Activated T-helper 17 cell treated with anti-CD3 and anti-CD28 coated beads, Interleukin-2, amount 50 U/mL, for 72 hours (primary cell): ENCODE data around the gene CALN1. TPM values are rescaled to one million over a fixed set of nuclear protein-coding genes. Genes with fewer than 3 reads are reported as not detected.
"Not testable (repeated sequence)": the region's sequence is repeated elsewhere in the genome, so short reads cannot be mapped to it uniquely, and the experiment has no call there.

Experiments used
- ATAC-seq: fragments of 150-1000 bp; cut with Tn5 transposase; replicated peaks from 2 replicates; pipeline ENCODE4 v1.10.0; 2021; ENCODE audit warnings: mild to moderate bottlenecking, moderate library complexity
- H3K27ac Mint-ChIP-seq: one replicate; pipeline ENCODE4 v1.8.0; 2022; ENCODE audit warnings: mixed read lengths
- H3K27me3 Mint-ChIP-seq: one replicate; pipeline ENCODE4 v1.8.0; 2022; ENCODE audit warnings: mixed read lengths
- H3K36me3 Mint-ChIP-seq: one replicate; pipeline ENCODE4 v1.8.0; 2022; ENCODE audit warnings: low read depth, mild to moderate bottlenecking, mixed read lengths
- H3K4me1 Mint-ChIP-seq: one replicate; pipeline ENCODE4 v1.8.0; 2022; ENCODE audit warnings: mixed read lengths
- H3K4me3 Mint-ChIP-seq: one replicate; pipeline ENCODE4 v1.8.0; 2022; ENCODE audit warnings: mild to moderate bottlenecking, mixed read lengths
- H3K9me3 Mint-ChIP-seq: one replicate; pipeline ENCODE4 v1.8.0; 2022; ENCODE audit warnings: mixed read lengths
- total RNA-seq, 2 donors: library from RNA; stranded (reverse); gene quantifications; one replicate each; pipeline ENCODE4 v1.2.3, GENCODE V29; 2022

Gene CALN1
- total RNA-seq, 2 donors from 2014 or later, result not detected

GRCh38 chr7:71829515-71829914, 582.6 kb downstream of the CALN1 start:
- H3K4me3 Mint-ChIP-seq, result no peak overlapping the region
- peaks cover 4% of the 10 kb centered on the region for H3K27me3 Mint-ChIP-seq
- H3K27ac Mint-ChIP-seq, result no peak overlapping the region
- H3K36me3 Mint-ChIP-seq, result no peaks in the 10 kb centered on the region
- peaks cover 12% of the 10 kb centered on the region for H3K9me3 Mint-ChIP-seq
- H3K4me1 Mint-ChIP-seq, result no peaks in the 10 kb centered on the region
- no peak for ATAC-seq

GRCh38 chr7:71828361-71828760, 583.8 kb downstream of the CALN1 start:
- Mint-ChIP-seq H3K9me3 (peaks cover 11% of the 10 kb centered on the region), H3K36me3 (no peaks in the 10 kb centered on the region), H3K27ac (no peak overlapping the region), H3K27me3 (peaks cover 4% of the 10 kb centered on the region), H3K4me1 (no peaks in the 10 kb centered on the region), H3K4me3 (no peak overlapping the region)
- ATAC-seq, result no peak

GRCh38 chr7:71826141-71826540, 586.0 kb downstream of the CALN1 start:
- ATAC-seq, result no peak
- Mint-ChIP-seq H3K27ac (no peak overlapping the region), H3K4me1 (no peaks in the 10 kb centered on the region), H3K4me3 (no peak overlapping the region), H3K27me3 (peaks cover 4% of the 10 kb centered on the region), H3K9me3 (peaks cover 13% of the 10 kb centered on the region), H3K36me3 (no peaks in the 10 kb centered on the region)

GRCh38 chr7:71824006-71824760, 588.0 kb downstream of the CALN1 start:
- Mint-ChIP-seq H3K4me1 (no peaks in the 10 kb centered on the region), H3K27me3 (peaks cover 4% of the 10 kb centered on the region), H3K4me3 (no peak overlapping the region), H3K27ac (no peak overlapping the region), H3K36me3 (no peaks in the 10 kb centered on the region), H3K9me3 (peaks cover 18% of the 10 kb centered on the region)
- ATAC-seq, result no peak

GRCh38 chr7:71822406-71822805, 589.7 kb downstream of the CALN1 start:
- H3K9me3 Mint-ChIP-seq, result peaks cover 18% of the 10 kb centered on the region
- H3K4me3 Mint-ChIP-seq, H3K36me3 Mint-ChIP-seq, H3K27me3 Mint-ChIP-seq, ATAC-seq, H3K4me1 Mint-ChIP-seq, H3K27ac Mint-ChIP-seq: not testable (repeated sequence)

- no peak overlapping the region for H3K4me3 Mint-ChIP-seq
- no peaks in the 10 kb centered on the region for H3K36me3 Mint-ChIP-seq
- ATAC-seq, result no peak
- H3K27me3 Mint-ChIP-seq, result no peaks in the 10 kb centered on the region
- no peak overlapping the region for H3K27ac Mint-ChIP-seq
- peaks cover 8% of the 10 kb centered on the region for H3K9me3 Mint-ChIP-seq
- no peaks in the 10 kb centered on the region for H3K4me1 Mint-ChIP-seq
Observed at GRCh38 chr7:71817916-71818315, 594.2 kb downstream of the CALN1 start.

GRCh38 chr7:71808115-71808514, 604.0 kb downstream of the CALN1 start:
- no peak overlapping the region for H3K27ac Mint-ChIP-seq
- ATAC-seq, result no peak
- no peaks in the 10 kb centered on the region for H3K36me3 Mint-ChIP-seq
- no peak overlapping the region for H3K4me3 Mint-ChIP-seq
- H3K27me3 Mint-ChIP-seq, result no peaks in the 10 kb centered on the region
- no peaks in the 10 kb centered on the region for H3K4me1 Mint-ChIP-seq
- H3K9me3 Mint-ChIP-seq, result peaks cover 12% of the 10 kb centered on the region

- Mint-ChIP-seq H3K9me3 (peaks cover 15% of the 10 kb centered on the region), H3K27me3 (no peaks in the 10 kb centered on the region), H3K36me3 (no peaks in the 10 kb centered on the region), H3K27ac (no peak overlapping the region), H3K4me1 (no peaks in the 10 kb centered on the region), H3K4me3 (no peak overlapping the region)
- no peak for ATAC-seq
Observed at GRCh38 chr7:71804256-71804655, 607.9 kb downstream of the CALN1 start.

- no peaks in the 10 kb centered on the region for H3K4me1 Mint-ChIP-seq
- no peaks in the 10 kb centered on the region for H3K27me3 Mint-ChIP-seq
- no peaks in the 10 kb centered on the region for H3K36me3 Mint-ChIP-seq
- ATAC-seq, result no peak
- H3K4me3 Mint-ChIP-seq, result no peak overlapping the region
- H3K27ac Mint-ChIP-seq, result no peak overlapping the region
- H3K9me3 Mint-ChIP-seq, result peaks cover 17% of the 10 kb centered on the region
Observed at GRCh38 chr7:71801976-71802375, 610.2 kb downstream of the CALN1 start.

- no peaks in the 10 kb centered on the region for H3K27me3 Mint-ChIP-seq
- no peak overlapping the region for H3K27ac Mint-ChIP-seq
- H3K9me3 Mint-ChIP-seq, result peaks cover 13% of the 10 kb centered on the region
- H3K4me1 Mint-ChIP-seq, result no peaks in the 10 kb centered on the region
- no peaks in the 10 kb centered on the region for H3K36me3 Mint-ChIP-seq
- ATAC-seq, result no peak
- no peak overlapping the region for H3K4me3 Mint-ChIP-seq
Observed at GRCh38 chr7:71800321-71800720, 611.8 kb downstream of the CALN1 start.

- Mint-ChIP-seq H3K4me3 (no peak overlapping the region), H3K36me3 (no peaks in the 10 kb centered on the region), H3K9me3 (peaks cover 11% of the 10 kb centered on the region), H3K27me3 (no peaks in the 10 kb centered on the region), H3K4me1 (no peaks in the 10 kb centered on the region), H3K27ac (no peak overlapping the region)
- ATAC-seq, result no peak
Observed at GRCh38 chr7:71795410-71795809, 616.7 kb downstream of the CALN1 start.

- Mint-ChIP-seq H3K4me1 (no peaks in the 10 kb centered on the region), H3K27ac (no peak overlapping the region), H3K4me3 (no peak overlapping the region)
Observed at GRCh38 chr7:71793251-71793650, 618.9 kb downstream of the CALN1 start.

GRCh38 chr7:71787513-71787912, 624.6 kb downstream of the CALN1 start:
- H3K27me3 Mint-ChIP-seq, result no peaks in the 10 kb centered on the region
- H3K36me3 Mint-ChIP-seq, result no peaks in the 10 kb centered on the region
- H3K4me3 Mint-ChIP-seq, result no peak overlapping the region
- no peak for ATAC-seq
- H3K27ac Mint-ChIP-seq, result no peak overlapping the region
- H3K4me1 Mint-ChIP-seq, result no peaks in the 10 kb centered on the region
- peaks cover 17% of the 10 kb centered on the region for H3K9me3 Mint-ChIP-seq

More at GRCh38 chr7:71793251-71793650, 618.9 kb downstream of the CALN1 start:
- ATAC-seq, result no peak
- Mint-ChIP-seq H3K9me3 (peaks cover 14% of the 10 kb centered on the region), H3K36me3 (no peaks in the 10 kb centered on the region), H3K27me3 (no peaks in the 10 kb centered on the region)

- Mint-ChIP-seq H3K4me3 (no peak overlapping the region), H3K4me1 (no peaks in the 10 kb centered on the region), H3K9me3 (peaks cover 23% of the 10 kb centered on the region), H3K27me3 (no peaks in the 10 kb centered on the region), H3K27ac (no peak overlapping the region), H3K36me3 (no peaks in the 10 kb centered on the region)
- no peak for ATAC-seq
Observed at GRCh38 chr7:71785216-71785615, 626.9 kb downstream of the CALN1 start.

GRCh38 chr7:71784781-71785180, 627.4 kb downstream of the CALN1 start:
- H3K4me1 Mint-ChIP-seq, result no peaks in the 10 kb centered on the region
- H3K9me3 Mint-ChIP-seq, result peaks cover 18% of the 10 kb centered on the region
- H3K4me3 Mint-ChIP-seq, result no peak overlapping the region
- ATAC-seq, result no peak
- no peaks in the 10 kb centered on the region for H3K27me3 Mint-ChIP-seq
- H3K36me3 Mint-ChIP-seq, result no peaks in the 10 kb centered on the region
- H3K27ac Mint-ChIP-seq, result no peak overlapping the region
